HG02623 (cell line): Measurements from ENCODE around the gene MEGF6.

Source experiments
- ATAC-seq: cut with Tn5 transposase; IDR thresholded peaks from one replicate; pipeline ENCODE4 v1.9.1; 2021; ENCODE audit warnings: moderate library complexity; ENCODE audit not compliant: unreplicated experiment

Gene MEGF6

GRCh38 chr1:3611170-3612019 is at the start of gene MEGF6:
Gene MEGF6 (minus strand): TSS chr1:3611508. CDS start chr1:3611268, 240 bp downstream.
- ATAC-seq: no peak

GRCh38 chr1:3660704-3661103 is 49.4 kb upstream of the MEGF6 start:
- no peak for ATAC-seq

GRCh38 chr1:3659093-3659492 is 47.8 kb upstream of the MEGF6 start:
- no peak for ATAC-seq

- no peak for ATAC-seq
These were observed 46.9 kb upstream of the MEGF6 start for GRCh38 chr1:3658231-3658615.

- ATAC-seq: no peak
These were observed 46.4 kb upstream of the MEGF6 start for GRCh38 chr1:3657578-3658230.

GRCh38 chr1:3657096-3657475 is 45.8 kb upstream of the MEGF6 start:
- ATAC-seq: no peak

- peak; percentile 52 for ATAC-seq
These were observed 45.3 kb upstream of the MEGF6 start for GRCh38 chr1:3656450-3657095.

- no peak for ATAC-seq
These were observed 43.4 kb upstream of the MEGF6 start for GRCh38 chr1:3654549-3655281.

GRCh38 chr1:3653286-3653618 is 41.9 kb upstream of the MEGF6 start:
- no peak for ATAC-seq

- no peak for ATAC-seq
These were observed 41.4 kb upstream of the MEGF6 start for GRCh38 chr1:3652548-3653285.

GRCh38 chr1:3651930-3652547 is 40.7 kb upstream of the MEGF6 start, which contains the start of gene TP73:
Gene TP73 (plus strand): TSS chr1:3652516. CDS start chr1:3682366, 29,850 bp downstream.
- ATAC-seq: no peak

- ATAC-seq: no peak
These were observed 40.0 kb upstream of the MEGF6 start for GRCh38 chr1:3651026-3651929.

GRCh38 chr1:3650248-3651025 is 39.1 kb upstream of the MEGF6 start:
- ATAC-seq: no peak

GRCh38 chr1:3649342-3650247 is 38.3 kb upstream of the MEGF6 start, which contains the start of gene WRAP73:
Gene WRAP73 (minus strand): TSS chr1:3650103. CDS start chr1:3649999, 104 bp downstream.
- ATAC-seq: peak; percentile 91

GRCh38 chr1:3646596-3646995 is 35.3 kb upstream of the MEGF6 start:
- ATAC-seq: no peak

GRCh38 chr1:3645666-3646355 is 34.5 kb upstream of the MEGF6 start:
- no peak for ATAC-seq

GRCh38 chr1:3645247-3645646 is 33.9 kb upstream of the MEGF6 start:
- ATAC-seq: no peak
